Activated CD4-positive, alpha-beta T cell treated with anti-CD3 and anti-CD28 coated beads for 4 hours (primary cell): ENCODE measurements around the gene PTGER4.
"Not testable (repeated sequence)": the region's sequence is repeated elsewhere in the genome, so short reads cannot be mapped to it uniquely, and the experiment has no call there.

Experiments
- DNase-seq, 2 donors: peaks; one replicate each; pipeline ENCODE4 v3.0.0-alpha.2; 2020

Gene PTGER4

GRCh38 chr5:40679913-40680681, at the start of gene PTGER4:
Gene PTGER4 (plus strand): TSS chr5:40679915. CDS start chr5:40680994, 1,079 bp downstream.
- peak; percentile 24 to 37 for DNase-seq

GRCh38 chr5:40630126-40630525, 49.6 kb upstream of the PTGER4 start:
- DNase-seq: no peak

GRCh38 chr5:40631236-40631635, 48.5 kb upstream of the PTGER4 start:
- no peak for DNase-seq

GRCh38 chr5:40634154-40634553, 45.6 kb upstream of the PTGER4 start:
- no peak for DNase-seq

- DNase-seq: no peak
These were observed 45.1 kb upstream of the PTGER4 start for GRCh38 chr5:40634593-40634992.

GRCh38 chr5:40639531-40639930, 40.2 kb upstream of the PTGER4 start:
- not testable (repeated sequence) for DNase-seq

- DNase-seq: no peak
These were observed 33.4 kb upstream of the PTGER4 start for GRCh38 chr5:40646266-40646665.

- DNase-seq: no peak
These were observed 31.6 kb upstream of the PTGER4 start for GRCh38 chr5:40648150-40648549.

- no peak for DNase-seq
These were observed 30.2 kb upstream of the PTGER4 start for GRCh38 chr5:40649463-40650030.

GRCh38 chr5:40651201-40651600, 28.5 kb upstream of the PTGER4 start:
- no peak for DNase-seq

- no peak for DNase-seq
These were observed 27.1 kb upstream of the PTGER4 start for GRCh38 chr5:40652441-40653220.

- no peak for DNase-seq
These were observed 26.3 kb upstream of the PTGER4 start for GRCh38 chr5:40653221-40654022.

GRCh38 chr5:40654377-40654991, 25.2 kb upstream of the PTGER4 start:
- DNase-seq: no peak

- no peak for DNase-seq
These were observed 24.6 kb upstream of the PTGER4 start for GRCh38 chr5:40655138-40655537.

GRCh38 chr5:40656091-40656490, 23.6 kb upstream of the PTGER4 start:
- not testable (repeated sequence) for DNase-seq

- DNase-seq: no peak
These were observed 22.9 kb upstream of the PTGER4 start for GRCh38 chr5:40656766-40657165.

- DNase-seq: no peak
These were observed 19.0 kb upstream of the PTGER4 start for GRCh38 chr5:40660751-40661150.

- DNase-seq: no peak
These were observed 13.9 kb upstream of the PTGER4 start for GRCh38 chr5:40665635-40666298.

GRCh38 chr5:40666657-40667056, 13.1 kb upstream of the PTGER4 start:
- no peak for DNase-seq

- no peak for DNase-seq
These were observed 12.5 kb upstream of the PTGER4 start for GRCh38 chr5:40667161-40667663.

GRCh38 chr5:40669606-40670390, 9.9 kb upstream of the PTGER4 start:
- DNase-seq: no peak
